MCF 10A (cell line): Measurements from ENCODE around the gene METTL23. TPM values are rescaled to one million over a fixed set of nuclear protein-coding genes. Genes with fewer than 3 reads are reported as not detected.

Experiments used
- BruUV-seq: library from RNA; stranded (reverse); fragments of 400-500 nt; replicated peaks from 2 replicates; lab custom pipeline; 2021; lab: Mats Ljungman, UMichigan
- CTCF ChIA-PET: fragments of 300-600 bp; sonication (Branson Sonifier 250); formaldehyde crosslinking; extraction: SDS; loops from one replicate; lab custom pipeline; 2021; ENCODE audit warnings: antibody characterized with exemption, inconsistent platforms; lab: Yijun Ruan, JAX
- POLR2A ChIA-PET: fragments of 300-600, 350-650 bp; sonication (Branson Sonifier 250); formaldehyde crosslinking; extraction: SDS; loops from one replicate; lab custom pipeline; 2020; ENCODE audit warnings: antibody characterized with exemption, inconsistent platforms; lab: Yijun Ruan, JAX
- DNase-seq: peaks from one replicate; pipeline ENCODE4 v3.0.0-alpha.2; 2018; ENCODE audit not compliant: unreplicated experiment
- H3K27ac Mint-ChIP-seq: one replicate; pipeline ENCODE4 v1.8.0; 2022; ENCODE audit warnings: mild to moderate bottlenecking, low read depth, mixed read lengths; ENCODE audit not compliant: unreplicated experiment
- H3K27me3 Mint-ChIP-seq: one replicate; pipeline ENCODE4 v1.8.0; 2022; ENCODE audit warnings: mixed read lengths; ENCODE audit not compliant: insufficient read depth, unreplicated experiment
- H3K36me3 Mint-ChIP-seq: one replicate; pipeline ENCODE4 v1.8.0; 2022; ENCODE audit warnings: mild to moderate bottlenecking, moderate library complexity, mixed read lengths; ENCODE audit not compliant: insufficient read depth, unreplicated experiment
- H3K4me1 Mint-ChIP-seq: one replicate; pipeline ENCODE4 v1.8.0; 2022; ENCODE audit warnings: mixed read lengths; ENCODE audit not compliant: insufficient read depth, unreplicated experiment
- H3K4me3 Mint-ChIP-seq: one replicate; pipeline ENCODE4 v1.8.0; 2022; ENCODE audit warnings: mild to moderate bottlenecking, moderate library complexity, mixed read lengths; ENCODE audit not compliant: unreplicated experiment
- H3K9me3 Mint-ChIP-seq: one replicate; pipeline ENCODE4 v1.8.0; 2022; ENCODE audit warnings: mixed read lengths; ENCODE audit not compliant: unreplicated experiment
- intact Hi-C: fragments of 100-400 bp; cut with micrococcal nuclease; formaldehyde crosslinking; loops from 2 replicates; pipeline ENCODE4 v1.14.1; 2022
- total RNA-seq: library from RNA; stranded (reverse); gene quantifications from 2 replicates; pipeline ENCODE4 v1.2.3, GENCODE V29; 2022
- TF ChIP-seq, protein P1 (sequence below): fragments of 200-600 bp; IDR thresholded peaks from one replicate; pipeline ENCODE4 v1.8.0; 2022; ENCODE audit warnings: antibody characterized with exemption, mild to moderate bottlenecking; ENCODE audit not compliant: unreplicated experiment

The METTL23 gene
- total RNA-seq, 1 experiment from 2014 or later = 35.1 TPM

DNA sequence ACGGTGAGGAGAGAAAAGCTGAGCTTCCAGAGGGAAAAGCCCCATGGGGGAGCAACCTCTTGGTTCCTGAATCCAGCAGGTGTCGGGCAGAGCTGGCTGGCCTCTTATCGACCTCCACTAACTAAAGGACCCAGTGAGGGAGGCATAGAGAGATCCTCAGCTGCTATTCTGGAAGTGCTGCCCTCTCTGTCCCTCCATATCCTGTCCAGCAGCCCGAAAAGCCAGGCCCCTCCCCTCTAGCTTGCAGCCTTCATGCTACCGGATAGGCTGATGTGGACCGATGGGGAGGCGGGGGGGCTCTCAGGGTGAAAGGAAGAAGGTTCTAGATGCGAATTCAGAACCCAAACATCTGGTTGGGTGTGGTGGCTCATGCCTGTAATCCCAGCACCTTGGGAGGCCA lies 40.8 kb upstream of the METTL23 start:
- H3K4me3 Mint-ChIP-seq = no peak overlapping the region
- ChIA-PET POLR2A (interaction anchor here (0.9 kb wide), 1 partner anchor 25 kb away, joined by 3 read pairs; the partner anchor contains the start of gene MXRA7), CTCF (no interaction called here)
- intact Hi-C loops = no loop called here
- H3K4me1 Mint-ChIP-seq = peaks cover 13% of the 10 kb centered on the region
- BruUV-seq = no TSS peak
- no peak overlapping the region for H3K27ac Mint-ChIP-seq
- H3K36me3 Mint-ChIP-seq = peaks cover 6% of the 10 kb centered on the region
- TF ChIP-seq, protein P1, sequence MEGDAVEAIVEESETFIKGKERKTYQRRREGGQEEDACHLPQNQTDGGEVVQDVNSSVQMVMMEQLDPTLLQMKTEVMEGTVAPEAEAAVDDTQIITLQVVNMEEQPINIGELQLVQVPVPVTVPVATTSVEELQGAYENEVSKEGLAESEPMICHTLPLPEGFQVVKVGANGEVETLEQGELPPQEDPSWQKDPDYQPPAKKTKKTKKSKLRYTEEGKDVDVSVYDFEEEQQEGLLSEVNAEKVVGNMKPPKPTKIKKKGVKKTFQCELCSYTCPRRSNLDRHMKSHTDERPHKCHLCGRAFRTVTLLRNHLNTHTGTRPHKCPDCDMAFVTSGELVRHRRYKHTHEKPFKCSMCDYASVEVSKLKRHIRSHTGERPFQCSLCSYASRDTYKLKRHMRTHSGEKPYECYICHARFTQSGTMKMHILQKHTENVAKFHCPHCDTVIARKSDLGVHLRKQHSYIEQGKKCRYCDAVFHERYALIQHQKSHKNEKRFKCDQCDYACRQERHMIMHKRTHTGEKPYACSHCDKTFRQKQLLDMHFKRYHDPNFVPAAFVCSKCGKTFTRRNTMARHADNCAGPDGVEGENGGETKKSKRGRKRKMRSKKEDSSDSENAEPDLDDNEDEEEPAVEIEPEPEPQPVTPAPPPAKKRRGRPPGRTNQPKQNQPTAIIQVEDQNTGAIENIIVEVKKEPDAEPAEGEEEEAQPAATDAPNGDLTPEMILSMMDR = no peak
- no peaks in the 10 kb centered on the region for H3K9me3 Mint-ChIP-seq
- H3K27me3 Mint-ChIP-seq = peaks cover 9% of the 10 kb centered on the region
- no peak for DNase-seq

DNA sequence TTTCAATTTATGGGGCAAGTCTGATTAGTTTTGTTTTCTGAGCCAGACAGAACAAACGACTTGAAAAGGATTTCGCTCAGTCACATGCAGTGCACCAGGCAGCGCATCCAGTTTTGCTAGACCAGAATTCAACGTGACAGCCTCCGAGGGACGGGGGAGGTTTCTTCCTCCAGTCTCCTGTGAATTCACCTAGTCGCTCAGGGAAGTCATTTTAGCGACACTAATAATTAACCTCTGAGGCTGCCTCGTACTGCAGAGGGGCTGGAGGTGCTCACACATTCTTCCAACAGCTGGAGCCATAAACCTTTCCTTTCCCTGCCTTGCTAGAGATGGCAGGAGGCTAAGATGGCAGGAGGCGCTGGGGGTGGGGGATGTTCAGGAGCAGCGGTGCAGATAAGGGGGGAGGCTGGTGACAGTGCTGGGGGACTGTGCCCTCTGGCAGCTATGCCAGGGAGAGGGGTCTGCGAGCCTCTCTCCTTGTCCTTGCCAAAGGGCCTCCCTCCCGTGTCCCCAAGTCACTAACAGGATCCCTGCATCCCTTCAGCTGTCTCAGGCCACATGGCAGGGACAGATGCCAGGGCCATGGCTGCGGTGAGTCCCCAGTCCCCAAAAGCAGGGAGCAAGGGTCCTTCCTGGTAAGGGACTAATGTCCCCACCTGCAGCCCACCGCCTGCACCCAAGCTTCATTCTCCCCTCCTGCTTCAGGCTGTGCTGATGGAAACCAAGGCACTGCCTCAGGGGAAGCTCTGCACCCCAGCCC lies 39.9 kb upstream of the METTL23 start:
- no peak overlapping the region for H3K27ac Mint-ChIP-seq
- CTCF ChIA-PET = interaction anchor here (0.6 to 1.4 kb wide), 2 partner anchors 27 to 71 kb away, joined by 3 read pairs; no protein-coding TSS in a partner anchor
- TF ChIP-seq, protein P1 = no peak
- peaks cover 8% of the 10 kb centered on the region for H3K4me1 Mint-ChIP-seq
- DNase-seq = no peak
- no peak overlapping the region for H3K4me3 Mint-ChIP-seq
- H3K27me3 Mint-ChIP-seq = peaks cover 9% of the 10 kb centered on the region
- no TSS peak for BruUV-seq
- peaks cover 6% of the 10 kb centered on the region for H3K36me3 Mint-ChIP-seq
- intact Hi-C loops = no loop called here
- POLR2A ChIA-PET = interaction anchor here (0.9 kb wide), 2 partner anchors 15 to 24 kb away, joined by 3 read pairs; partner anchors contain the start of gene MXRA7
- H3K9me3 Mint-ChIP-seq = no peaks in the 10 kb centered on the region

DNA sequence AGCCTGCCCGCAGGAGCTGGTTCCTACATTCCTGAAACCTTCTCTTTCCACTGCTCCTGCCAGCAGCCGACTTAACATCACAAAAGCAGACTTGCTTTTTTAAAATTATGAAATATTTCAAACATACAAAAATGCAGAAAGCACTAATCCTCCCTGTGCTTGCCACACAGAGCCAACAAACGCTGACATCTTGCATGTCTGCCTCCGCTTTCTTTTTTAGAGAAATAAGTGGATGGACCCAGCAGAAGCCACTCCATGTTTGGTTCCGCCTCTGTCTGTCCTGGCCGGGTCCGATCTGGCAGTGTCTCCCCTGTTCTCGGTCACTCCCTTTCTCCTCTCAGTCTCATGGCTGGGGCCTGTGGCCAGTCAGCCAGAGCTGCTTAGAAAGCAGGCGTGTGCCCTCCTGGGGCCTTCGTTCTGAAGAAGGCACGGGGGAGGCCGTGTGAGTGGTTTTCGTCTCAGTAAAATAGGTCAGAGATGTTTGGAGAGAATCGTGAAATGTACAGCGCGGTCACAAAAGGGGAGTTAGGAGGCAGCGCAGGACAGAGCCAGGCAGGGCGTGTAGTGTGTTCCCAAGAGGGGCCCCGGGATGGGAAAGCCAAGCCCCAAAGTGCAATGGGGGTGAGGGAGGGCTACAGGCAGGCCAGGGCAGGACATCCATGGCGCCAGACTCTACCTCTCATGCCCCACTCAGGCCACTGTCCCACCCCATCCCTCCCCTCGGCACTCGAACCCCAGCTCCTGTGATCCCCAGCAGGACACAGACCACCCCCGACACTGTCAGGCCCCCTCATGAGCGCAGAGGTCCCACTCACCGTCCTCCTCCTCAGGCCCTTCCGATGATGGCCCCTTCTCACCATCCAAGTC lies 39.1 kb upstream of the METTL23 start:
- intact Hi-C loops = no loop called here
- Mint-ChIP-seq H3K4me3 (no peak overlapping the region), H3K27me3 (peaks cover 9% of the 10 kb centered on the region), H3K36me3 (peaks cover 6% of the 10 kb centered on the region), H3K9me3 (no peaks in the 10 kb centered on the region), H3K4me1 (peaks cover 8% of the 10 kb centered on the region), H3K27ac (peak overlapping the region; percentile 20)
- TF ChIP-seq, protein P1 = no peak
- no peak for DNase-seq
- CTCF ChIA-PET = interaction anchor here (0.6 to 1.4 kb wide), 2 partner anchors 27 to 72 kb away, joined by 3 read pairs; no protein-coding TSS in a partner anchor
- POLR2A ChIA-PET = interaction anchor here (0.9 kb wide), 1 partner anchor 16 kb away, joined by 3 read pairs; no protein-coding TSS in a partner anchor
- no TSS peak for BruUV-seq
